ENCODE measurements around the gene KLHL34.

The KLHL34 gene, protein sequence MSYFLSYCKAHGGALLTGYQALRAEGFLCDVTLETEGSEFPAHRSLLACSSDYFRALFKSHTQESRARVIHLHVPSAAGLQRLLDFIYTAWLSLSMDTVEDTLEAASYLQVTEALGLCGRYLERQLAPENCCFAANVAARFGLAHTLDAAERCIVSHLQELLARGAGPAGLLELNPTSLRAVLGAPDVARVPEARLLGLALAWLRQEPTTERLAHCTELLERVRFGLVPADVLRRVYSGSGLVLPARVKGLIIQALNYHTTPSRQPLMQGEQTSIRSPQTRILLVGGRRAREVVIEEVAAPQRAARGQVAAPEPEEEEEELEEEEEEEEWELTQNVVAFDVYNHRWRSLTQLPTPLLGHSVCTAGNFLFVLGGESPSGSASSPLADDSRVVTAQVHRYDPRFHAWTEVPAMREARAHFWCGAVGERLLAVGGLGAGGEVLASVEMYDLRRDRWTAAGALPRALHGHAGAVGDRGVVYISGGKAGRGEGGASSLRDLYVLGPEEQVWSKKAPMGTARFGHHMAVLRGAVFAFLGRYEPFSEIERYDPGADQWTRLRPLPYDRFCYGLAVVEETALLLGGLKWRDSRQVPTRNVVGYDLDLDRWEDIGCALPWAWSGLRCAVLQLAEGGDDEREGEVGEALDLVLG

DNA sequence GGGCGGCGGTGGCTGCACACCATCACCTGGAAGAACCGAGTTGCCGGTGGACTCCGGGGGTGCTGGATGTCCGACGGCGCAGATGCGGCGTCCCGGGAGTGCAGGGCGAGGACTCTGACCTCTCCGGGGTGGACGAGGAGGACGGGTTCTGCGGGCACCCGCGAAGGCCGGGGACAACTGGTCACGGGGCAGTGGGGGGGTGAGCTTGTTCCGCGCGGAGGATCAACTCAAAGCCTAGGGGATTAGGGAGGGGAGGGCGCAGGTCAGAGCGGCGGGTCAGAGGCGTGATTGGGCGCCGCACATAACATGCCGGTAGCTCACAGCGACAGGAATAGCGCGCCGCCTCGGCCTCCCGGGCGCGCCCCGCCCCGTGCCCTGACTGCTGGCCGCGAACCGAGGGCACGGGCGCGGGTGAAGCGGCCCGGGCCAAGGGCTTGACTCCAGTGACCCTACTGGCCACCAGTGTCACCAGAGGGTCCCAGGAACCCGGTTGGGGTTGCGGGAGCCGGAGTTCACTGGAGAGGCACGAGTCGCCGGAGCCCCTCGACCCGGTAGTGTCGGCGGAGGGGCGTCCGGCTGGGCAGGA is at the start of gene KLHL34:
KLHL34 (minus strand) TSS at position 179 of the 586 bp plus-strand sequence. CDS start 542 bp downstream, outside the sequence.
- no peak for DNase-seq (ENCODE audit: low read depth in 2 of 2)

DNA sequence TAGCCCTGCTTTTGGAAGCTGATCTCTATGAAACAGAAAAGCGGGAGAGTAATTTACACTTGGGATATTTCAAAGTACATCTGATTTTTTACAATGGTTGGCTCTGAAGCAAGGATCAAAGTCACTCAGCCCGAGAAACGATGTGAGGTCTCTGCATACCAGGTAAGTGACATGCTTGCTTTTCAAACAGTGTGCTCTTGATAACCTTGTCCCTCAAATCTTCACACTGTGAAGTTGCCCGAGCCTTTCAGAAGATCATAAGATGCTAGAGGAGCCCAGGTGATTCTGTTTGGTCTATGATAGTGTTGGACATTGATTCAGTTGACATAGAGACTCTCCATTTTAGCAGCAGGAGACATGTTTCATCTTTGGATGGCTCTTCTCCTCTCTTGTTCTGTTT is 47.1 kb upstream of the KLHL34 start:
- DNase-seq (ENCODE audit: low read depth in 2 of 2) = no peak

DNA sequence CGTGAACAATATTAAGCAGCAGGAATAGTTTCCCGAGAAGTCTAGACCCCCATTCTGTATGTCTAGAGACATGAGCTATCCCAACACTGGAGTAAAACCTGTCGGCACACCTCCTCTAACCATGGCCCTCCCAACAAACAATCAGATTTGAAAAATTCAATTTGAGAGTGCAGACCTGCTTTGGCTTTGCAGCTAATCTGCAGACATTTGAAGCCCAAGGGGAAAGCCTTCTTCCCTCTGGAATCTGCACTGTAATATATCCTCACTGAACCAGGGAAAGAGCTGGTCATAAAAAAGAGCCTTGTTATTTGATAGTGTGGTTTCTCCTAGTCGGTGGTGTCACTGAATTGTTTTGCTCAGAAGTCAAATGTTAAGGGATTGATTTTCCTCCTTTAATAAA is 44.6 kb upstream of the KLHL34 start:
- DNase-seq (ENCODE audit: low read depth in 2 of 2) = no peak

DNA sequence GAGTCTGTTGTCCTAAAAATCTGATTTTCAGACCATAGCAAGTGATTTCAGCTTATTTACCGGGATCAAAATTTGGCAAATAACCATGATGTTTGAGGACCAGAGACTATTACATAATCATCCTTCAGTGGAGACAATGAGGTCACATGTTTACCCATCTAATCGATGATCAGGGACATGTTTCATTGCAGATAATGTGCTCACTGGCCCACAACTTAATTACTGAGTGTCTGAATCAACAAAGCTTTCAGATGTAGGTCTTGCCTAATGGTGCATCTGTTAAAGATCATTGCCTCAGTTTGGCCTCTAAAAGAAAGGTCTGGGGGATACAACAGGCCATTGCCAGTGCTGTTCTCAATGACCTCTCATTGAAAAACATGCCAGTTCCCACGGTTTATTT is 42.8 kb upstream of the KLHL34 start:
- DNase-seq (ENCODE audit: low read depth in 2 of 2) = no peak

DNA sequence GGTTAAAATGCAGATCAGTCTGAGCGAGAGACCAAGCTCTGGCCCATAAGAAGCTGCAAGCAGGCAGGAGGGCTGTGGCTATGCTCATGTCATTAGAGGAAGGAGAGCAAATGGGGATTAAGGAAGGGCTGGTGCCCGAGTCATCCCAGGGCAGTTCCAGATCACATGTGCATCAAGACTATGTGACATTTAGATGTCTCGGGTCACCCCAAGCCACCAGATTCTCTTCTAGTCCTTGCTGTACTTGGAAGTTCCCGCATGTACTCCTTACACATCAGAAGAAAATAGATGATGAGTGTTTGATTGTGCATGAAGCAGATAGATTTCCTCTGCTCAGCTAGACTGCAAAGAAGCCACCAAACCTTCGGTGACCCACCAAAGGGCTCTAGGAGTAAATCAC is 42.1 kb upstream of the KLHL34 start:
- no peak for DNase-seq (ENCODE audit: low read depth in 2 of 2)

DNA sequence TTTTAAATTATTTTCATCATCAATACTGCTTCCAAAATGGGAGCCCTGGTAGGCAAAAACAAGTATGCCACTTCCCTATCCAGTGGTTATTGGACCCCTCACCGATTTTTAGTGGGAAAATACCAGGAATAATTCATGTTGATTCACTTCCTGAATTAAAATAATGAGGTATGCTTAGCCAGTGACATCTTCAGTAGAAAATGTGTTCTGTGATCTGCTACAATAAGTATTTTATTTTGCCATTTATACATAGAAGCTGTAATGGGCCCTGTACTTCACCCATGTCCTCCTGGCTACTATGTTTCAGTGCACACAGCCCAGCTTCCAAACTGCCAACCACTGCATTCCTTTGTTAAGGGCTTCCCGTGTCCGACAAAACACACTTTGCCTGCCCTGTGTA is 41.0 kb upstream of the KLHL34 start:
- DNase-seq (ENCODE audit: low read depth in 2 of 2) = no peak

DNA sequence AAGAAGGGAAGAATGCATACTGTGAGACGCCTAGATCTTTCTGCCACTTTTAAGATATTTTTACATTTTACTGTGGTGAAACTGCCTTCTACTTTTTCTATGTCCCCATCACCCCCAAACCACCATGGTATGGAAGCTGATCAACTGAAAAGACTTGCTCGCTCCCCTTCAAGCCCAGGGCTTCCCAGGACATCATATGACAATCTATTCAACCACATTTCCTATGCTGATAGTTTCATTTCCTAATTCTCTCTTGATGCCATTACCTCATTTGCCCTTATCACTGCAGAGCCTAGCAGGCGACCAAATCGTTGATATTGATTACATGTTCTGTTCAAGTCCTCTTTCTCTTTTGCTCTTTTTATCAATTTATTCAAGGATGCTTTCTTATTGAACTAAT is 40.1 kb upstream of the KLHL34 start:
- no peak for DNase-seq (ENCODE audit: low read depth in 2 of 2)

DNA sequence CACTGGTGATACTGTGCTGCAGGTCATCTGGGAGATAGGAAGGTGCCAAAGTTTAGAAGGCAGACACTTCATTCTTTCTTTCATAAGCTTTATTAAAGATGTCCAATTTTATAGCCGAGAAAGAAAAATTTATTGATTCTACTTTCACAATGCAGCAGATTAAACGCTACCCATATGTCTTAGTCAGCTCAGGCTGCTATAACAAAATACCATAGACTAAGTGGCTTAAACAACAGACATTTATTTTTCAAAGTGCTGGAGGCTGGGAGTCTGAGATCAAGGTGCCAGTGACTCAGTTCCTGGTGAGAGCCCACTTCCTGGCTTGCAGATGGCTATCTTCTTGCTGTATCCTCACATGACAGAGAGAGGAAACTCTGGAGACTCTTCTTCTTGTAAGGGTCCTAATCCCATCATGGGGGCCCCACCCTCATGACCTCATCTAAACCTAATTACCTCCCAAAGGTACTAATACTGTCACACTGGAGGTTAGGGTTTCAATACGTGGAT is 33.4 kb upstream of the KLHL34 start:
- no peak for DNase-seq (ENCODE audit: low read depth in 2 of 2)

DNA sequence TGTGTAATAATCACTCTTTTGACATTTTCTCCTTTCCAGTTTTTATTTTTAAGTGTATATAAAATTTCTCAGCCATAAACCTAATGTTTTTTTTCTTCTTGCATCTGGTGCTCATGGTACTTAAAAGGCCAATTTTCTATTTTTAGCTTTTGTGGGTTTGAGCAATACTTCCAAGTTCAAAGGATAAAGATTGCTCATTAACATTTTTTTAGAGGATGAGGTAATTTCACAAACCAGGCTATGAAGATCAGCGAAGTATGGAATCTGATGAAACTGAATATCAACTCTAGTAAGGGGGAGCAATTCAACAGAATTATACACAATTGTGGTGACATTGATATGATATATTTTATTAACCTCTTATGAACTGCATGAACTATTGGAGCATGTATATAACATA is 25.8 kb upstream of the KLHL34 start:
- DNase-seq (ENCODE audit: low read depth in 2 of 2) = no peak

DNA sequence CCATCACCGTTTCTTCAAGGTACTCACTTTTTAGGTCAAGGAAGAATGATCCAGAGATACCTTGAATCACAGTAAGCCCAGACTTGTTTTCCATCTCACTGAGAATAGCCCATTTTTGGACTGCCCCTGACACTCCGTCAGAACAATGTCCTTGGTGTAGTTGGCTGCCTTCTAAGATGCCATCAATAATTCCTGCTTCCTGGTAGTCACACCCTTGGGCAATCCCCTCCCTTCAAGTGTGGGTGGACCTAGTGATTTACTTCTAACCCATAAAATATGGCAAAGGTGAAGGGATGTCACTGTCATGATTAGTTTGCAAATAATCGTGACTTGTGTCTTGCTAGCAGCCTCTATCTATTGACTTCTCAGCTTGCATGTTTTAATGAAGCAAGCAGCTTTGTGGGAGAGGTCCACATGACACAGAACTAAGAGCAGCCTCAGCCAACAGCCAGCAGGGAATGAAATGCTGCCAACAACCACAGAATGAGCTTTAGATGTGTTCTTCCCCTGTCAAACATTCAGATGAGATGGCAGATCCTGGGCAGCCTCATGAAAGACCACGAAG is 20.0 kb upstream of the KLHL34 start:
- DNase-seq (ENCODE audit: low read depth in 2 of 2) = no peak

DNA sequence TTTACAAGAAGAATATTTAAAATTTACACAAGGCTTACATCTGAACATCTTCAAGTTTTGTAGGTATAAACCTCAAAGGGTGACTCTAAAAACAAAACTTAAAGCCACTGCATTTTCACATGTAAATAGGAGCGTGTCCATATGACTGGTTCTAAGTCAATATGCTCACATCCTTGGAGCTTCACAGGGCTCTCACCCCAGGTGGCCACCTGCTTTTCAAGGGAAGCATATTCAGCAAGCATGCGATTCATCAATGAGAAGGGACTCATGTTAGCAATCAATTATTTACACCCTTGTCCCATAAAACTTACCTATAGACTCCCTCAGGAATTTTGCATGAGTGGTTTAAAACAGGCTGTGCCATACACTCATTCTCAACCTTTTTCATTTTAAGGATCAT is 17.8 kb upstream of the KLHL34 start:
- no peak for DNase-seq (ENCODE audit: low read depth in 2 of 2)

DNA sequence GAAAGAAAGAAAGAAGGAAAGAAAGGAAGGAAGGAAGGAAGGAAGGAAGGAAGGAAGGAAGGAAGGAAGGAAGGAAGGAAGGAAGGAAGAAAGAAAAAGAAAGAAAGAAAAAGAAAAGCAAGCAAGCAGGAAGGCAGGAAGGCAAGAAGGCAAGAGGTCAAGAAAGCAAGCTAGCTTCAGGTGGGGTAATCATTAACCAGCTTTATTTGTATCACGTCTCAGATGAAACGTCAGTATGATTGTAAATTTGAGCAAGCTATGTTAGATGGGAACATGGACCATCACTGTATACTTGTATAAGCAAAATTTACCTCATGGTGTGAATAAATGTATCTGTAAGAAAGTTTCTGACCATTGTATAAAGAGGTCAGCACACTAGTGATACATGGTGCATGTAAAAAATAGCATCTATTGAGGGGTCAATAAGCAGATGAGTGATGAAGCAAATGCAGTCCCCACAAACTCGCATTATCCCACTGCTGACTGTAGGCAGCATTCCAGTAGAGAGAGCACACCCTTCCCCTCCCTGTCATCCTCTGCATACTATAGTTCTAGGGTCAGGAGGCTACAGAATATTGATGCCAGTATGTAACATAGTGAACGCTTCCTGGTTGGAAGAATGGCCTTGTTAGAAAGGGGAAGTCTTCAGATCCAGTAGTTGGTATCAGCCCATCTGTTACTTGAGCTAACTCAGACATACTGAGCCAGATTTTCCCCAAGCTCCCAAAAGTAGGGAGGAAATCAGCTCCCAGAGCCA is 16.5 kb upstream of the KLHL34 start:
- DNase-seq (ENCODE audit: low read depth in 2 of 2) = no peak

DNA sequence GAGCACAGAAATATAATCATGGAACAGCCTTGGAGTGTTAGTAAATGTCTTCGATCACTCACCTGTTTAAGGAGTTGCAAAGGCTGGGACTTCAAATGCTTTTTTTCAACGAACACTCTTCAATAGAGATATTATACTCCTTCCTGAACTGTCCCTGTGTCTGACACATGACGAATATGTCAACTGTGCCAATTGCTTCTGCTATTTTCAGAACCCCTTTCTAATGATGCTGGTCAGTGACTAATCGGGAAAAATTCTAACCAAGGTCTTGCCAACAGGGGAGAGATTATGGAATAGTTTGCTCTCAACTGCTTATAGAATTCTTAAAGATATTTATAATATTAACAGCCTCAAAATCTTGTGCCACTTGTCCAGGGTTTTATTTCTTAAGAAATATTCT is 8.5 kb upstream of the KLHL34 start:
- no peak for DNase-seq (ENCODE audit: low read depth in 2 of 2)

DNA sequence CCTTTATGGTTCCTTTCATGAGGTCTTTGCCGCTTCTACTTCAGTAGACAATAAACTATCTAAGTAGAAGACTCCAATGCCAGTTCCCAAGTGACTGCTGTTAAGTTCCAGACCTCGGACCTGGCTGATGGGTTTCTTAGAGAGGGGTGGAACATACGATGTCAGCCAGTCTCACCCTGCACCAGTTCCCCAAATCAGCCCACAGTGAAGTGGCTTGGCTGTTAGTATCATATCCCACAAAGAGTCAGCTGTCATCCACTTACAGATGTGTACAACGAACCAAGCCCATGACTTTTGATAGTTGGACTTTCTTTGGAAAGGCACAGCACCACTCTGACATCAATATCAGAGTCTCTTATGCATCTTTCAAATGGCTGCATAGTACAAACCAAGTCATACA is 8.1 kb upstream of the KLHL34 start:
- DNase-seq (ENCODE audit: low read depth in 2 of 2) = no peak

DNA sequence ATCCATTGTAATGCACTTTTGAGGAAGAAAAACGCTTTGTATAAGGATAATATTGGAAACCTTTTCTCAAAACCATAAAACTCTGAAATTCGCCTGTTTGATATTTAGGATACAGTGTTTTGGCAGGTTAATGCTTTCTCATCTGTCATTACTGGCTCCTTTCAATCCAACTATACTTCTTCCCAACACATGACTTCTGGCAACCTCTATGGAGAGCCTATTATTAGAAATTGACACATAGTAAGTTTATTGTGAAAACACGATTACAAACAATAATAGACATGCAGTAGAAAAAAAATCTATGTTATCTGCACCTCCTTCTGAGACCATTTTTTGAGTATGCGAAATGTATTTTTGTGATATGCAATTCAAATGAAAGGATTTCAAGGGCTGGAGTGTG is 4.6 kb upstream of the KLHL34 start:
- DNase-seq (ENCODE audit: low read depth in 2 of 2) = no peak

DNA sequence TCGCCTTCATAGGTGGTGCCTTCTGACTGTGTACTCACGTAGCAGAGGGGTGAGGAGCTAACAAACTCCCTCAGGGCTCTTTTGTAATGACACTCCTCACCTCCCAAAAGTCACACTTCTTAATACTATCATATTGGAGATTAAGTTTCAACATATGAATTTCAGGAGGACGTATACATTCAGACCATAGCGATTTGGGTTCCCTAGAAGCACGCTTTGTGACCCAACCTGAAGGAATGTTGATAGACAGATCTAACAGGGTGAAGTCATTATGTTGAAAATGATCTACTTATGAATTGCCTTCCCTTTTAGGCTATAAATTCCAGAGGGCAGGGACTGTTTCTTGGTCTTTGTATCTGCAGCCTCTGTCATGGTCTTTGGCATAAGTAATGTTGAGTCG is 3.2 kb upstream of the KLHL34 start:
- DNase-seq (ENCODE audit: low read depth in 2 of 2) = no peak

DNA sequence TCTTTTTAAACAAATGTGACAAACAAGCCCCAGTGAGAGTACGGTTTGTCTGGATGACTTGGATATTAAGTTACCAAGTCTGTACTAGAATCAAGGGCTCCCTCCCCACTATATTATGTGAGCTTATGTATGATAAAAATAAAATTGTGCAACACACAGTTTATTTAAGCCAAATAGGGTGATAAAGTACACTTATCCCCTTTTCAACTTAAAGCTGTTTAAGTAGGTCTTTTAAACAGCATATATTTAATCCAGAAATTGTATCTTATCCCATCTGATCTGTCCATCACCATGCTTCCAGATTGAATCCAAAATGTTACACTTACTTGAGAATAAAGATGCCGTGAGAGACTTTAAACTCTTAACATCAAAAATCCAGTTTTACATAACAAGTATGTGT is 2.0 kb upstream of the KLHL34 start:
- DNase-seq (ENCODE audit: low read depth in 2 of 2) = no peak

DNA sequence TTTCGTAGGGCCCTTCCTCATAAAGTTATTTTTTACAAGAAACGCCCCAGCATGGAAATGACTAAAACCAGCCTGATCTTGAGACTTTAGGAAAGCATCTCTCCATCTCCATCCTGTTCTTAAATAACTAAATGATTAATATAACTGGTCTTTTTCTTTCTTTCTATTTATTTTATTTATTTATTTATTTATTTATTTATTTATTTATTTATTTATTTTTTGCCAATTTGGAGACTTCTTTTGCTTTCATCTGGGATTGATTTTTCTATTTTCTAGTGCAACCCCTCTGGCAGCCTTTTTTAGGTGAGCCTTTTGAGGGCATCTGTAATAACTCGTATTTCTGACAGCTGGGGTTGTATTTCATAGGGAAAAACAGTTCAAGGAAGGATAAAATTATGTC is 1.2 kb upstream of the KLHL34 start:
- DNase-seq (ENCODE audit: low read depth in 2 of 2) = no peak

DNA sequence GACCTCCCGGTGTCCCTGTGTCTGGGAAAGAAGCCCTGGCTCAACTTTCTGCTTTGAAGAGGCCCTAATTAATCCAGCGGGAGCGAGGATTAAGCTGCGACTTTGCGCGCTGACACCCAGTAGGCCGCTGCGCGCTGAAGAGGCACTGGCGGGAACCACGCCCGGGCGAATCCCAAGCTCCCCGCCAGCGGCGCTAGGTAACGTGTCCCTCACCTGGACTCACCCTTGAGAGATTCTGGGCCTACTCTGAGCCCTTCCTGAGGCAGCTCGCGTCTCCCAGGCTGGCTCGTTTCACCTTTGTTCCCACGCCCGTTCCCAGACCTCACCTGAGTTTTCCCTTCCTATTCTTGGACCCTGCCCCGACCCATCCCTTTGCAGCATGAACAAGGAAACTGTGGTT is 616 bp upstream of the KLHL34 start:
- no peak for DNase-seq (ENCODE audit: low read depth in 2 of 2)

DNA sequence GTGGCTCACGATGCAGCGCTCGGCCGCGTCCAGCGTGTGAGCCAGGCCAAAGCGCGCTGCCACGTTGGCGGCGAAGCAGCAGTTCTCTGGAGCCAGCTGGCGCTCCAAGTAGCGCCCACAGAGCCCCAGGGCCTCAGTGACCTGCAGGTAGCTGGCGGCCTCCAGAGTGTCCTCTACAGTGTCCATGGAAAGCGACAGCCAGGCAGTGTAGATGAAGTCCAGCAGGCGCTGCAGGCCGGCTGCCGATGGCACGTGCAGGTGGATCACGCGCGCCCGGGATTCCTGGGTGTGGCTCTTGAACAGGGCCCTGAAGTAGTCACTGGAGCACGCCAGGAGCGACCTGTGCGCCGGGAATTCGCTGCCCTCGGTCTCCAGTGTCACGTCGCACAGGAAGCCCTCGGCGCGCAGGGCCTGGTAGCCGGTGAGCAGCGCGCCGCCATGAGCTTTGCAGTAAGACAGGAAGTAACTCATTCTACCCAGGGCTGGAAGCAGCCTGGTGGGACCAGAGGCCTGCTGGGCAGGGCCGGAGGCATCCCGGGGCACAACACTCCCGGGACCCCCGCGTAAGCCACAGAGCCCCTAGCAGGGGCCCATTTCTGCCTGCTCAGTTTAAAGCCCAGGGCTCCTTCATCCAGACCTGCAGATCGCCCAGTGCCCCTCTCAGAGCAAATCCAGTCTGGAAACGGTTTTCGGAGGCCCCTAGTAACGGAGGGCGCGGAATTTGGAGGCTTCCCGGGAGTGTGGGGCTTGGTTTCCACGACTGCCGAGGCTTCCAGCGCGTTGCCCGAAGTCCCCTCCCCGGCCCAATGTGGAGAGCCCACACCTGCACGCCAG is 595 bp downstream of the KLHL34 start:
- no peak for DNase-seq (ENCODE audit: low read depth in 2 of 2)
